Neural cell (in vitro differentiated cells): ENCODE results near the gene ZBTB24.

ENCODE experiments used
- EP300 ChIP-seq: fragments of 450-650 bp; conservative IDR thresholded peaks from 2 replicates; pipeline ENCODE4 v1.6.1; 2014; ENCODE audit warnings: antibody characterized with exemption, mild to moderate bottlenecking, moderate library complexity; ENCODE audit not compliant: poor library complexity, severe bottlenecking
- EZH2 ChIP-seq: fragments of 200-600, 300-800 bp; shearing (Covaris generic), sonication (generic); IDR thresholded peaks from 2 replicates; pipeline ENCODE4 v1.6.1; 2014; ENCODE audit warnings: antibody characterized with exemption, low read length, borderline replicate concordance, mild to moderate bottlenecking; ENCODE audit not compliant: insufficient read depth, poor library complexity, severe bottlenecking
- POLR2AphosphoS5 ChIP-seq: IDR thresholded peaks from 2 replicates; pipeline ENCODE4 v1.6.1; 2012
- TF ChIP-seq, protein P1 (sequence below): fragments of 450-650 bp; IDR thresholded peaks from 2 replicates; pipeline ENCODE4 v1.5.1; 2014; ENCODE audit warnings: antibody characterized with exemption, mild to moderate bottlenecking, moderate library complexity; ENCODE audit not compliant: poor library complexity, severe bottlenecking

DNA sequence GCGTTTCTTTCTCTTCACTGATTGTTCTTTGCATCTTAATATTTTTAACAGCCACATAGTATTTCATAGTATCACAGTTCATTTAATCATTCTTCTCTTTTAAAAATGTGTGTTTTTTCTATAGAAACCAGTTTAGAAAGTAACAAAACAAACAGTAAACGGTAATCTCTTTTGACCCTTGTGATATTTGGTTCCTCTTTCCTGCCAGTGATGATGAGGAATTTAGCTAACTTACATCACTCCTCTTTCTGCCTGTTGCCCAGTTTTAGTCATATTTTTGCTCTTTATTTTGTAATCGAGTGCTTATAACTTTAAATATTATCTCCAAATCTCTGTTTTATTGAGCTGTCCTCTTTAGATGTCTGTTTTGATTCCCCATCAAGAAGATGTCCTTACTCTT is 38.1 kb upstream of the ZBTB24 start:
- TF ChIP-seq, protein P1, sequence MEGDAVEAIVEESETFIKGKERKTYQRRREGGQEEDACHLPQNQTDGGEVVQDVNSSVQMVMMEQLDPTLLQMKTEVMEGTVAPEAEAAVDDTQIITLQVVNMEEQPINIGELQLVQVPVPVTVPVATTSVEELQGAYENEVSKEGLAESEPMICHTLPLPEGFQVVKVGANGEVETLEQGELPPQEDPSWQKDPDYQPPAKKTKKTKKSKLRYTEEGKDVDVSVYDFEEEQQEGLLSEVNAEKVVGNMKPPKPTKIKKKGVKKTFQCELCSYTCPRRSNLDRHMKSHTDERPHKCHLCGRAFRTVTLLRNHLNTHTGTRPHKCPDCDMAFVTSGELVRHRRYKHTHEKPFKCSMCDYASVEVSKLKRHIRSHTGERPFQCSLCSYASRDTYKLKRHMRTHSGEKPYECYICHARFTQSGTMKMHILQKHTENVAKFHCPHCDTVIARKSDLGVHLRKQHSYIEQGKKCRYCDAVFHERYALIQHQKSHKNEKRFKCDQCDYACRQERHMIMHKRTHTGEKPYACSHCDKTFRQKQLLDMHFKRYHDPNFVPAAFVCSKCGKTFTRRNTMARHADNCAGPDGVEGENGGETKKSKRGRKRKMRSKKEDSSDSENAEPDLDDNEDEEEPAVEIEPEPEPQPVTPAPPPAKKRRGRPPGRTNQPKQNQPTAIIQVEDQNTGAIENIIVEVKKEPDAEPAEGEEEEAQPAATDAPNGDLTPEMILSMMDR, result no peak
- no peak for TF ChIP-seq EP300
- no peak for TF ChIP-seq EZH2
- no peak for TF ChIP-seq POLR2AphosphoS5
